ENCODE data around the gene TUBB4A. TPM values are rescaled to one million over a fixed set of nuclear protein-coding genes. Genes with fewer than 3 reads are reported as not detected.

Gene TUBB4A
- total and polyA plus RNA-seq, 10 of the 15 experiments (the other 5 are each of a cell fraction or from before 2014, with no cell fraction given), result 0.29 to 22.4 (median 3.8) TPM

GRCh38 chr19:6467384-6467783 lies 34.7 kb downstream of the TUBB4A start:
- no peaks in the 10 kb centered on the region; a peak in 2 of 4 replicates for H3K36me3 ChIP-seq (ENCODE audit: control insufficient read depth in 2 of 2, insufficient read depth in 2 of 2, low read length in 1 of 2)
- intact Hi-C loops (cut with micrococcal nuclease; ENCODE audit: unreplicated experiment), result no loop called here
- H3K9ac ChIP-seq (ENCODE audit: control insufficient read depth, insufficient read depth, low read length), result no peak overlapping the region
- TF ChIP-seq REST (IDR thresholded peaks at IDR 0.05; ENCODE audit: low read depth, low read length), result no peak
- TF ChIP-seq SREBF2 (IDR thresholded peaks at IDR 0.05; ENCODE audit: low read length), result no peak
- 0 out of 2 replicates have a peak, but pooled peaks have one; percentile 9 for TF ChIP-seq IKZF1 (conservative IDR thresholded peaks at IDR 0.05)
- peak; percentile 17; the same call in 1 of the 2 replicates for TF ChIP-seq RELB (IDR thresholded peaks at IDR 0.05; ENCODE audit: low read depth)
- no peak for TF ChIP-seq TBL1XR1 (IDR thresholded peaks at IDR 0.05; ENCODE audit: low read depth, low read length)
- ChIA-PET SMC1A (ENCODE audit: uncharacterized antibody, unreplicated experiment) (no interaction called here), CTCF (interaction anchor here (0.6 to 1.4 kb wide), 2 partner anchors 14 to 119 kb away, joined by 4 to 5 read pairs; partner anchors contain the start of gene DENND1C), POLR2A (interaction anchor here (1.0 to 1.1 kb wide), 3 partner anchors 11 to 14 kb away, joined by 3 to 7 read pairs (median 4); partner anchors contain the start of gene DENND1C), RAD21 (ENCODE audit: unreplicated experiment) (interaction anchor here (1.7 kb wide), 1 partner anchor 14 kb away, joined by 8 read pairs; the partner anchor contains the start of gene DENND1C)
- H3K4me2 ChIP-seq (ENCODE audit: control insufficient read depth, insufficient read depth), result no peak overlapping the region
- H3K27ac ChIP-seq (ENCODE audit: control insufficient read depth, insufficient read depth), result no peak overlapping the region
- no peaks in the 10 kb centered on the region for H3K79me2 ChIP-seq (ENCODE audit: control insufficient read depth, insufficient read depth, low read length)
- BruUV-seq (replicated peaks), result TSS peak; percentile 95
- no peaks in the 10 kb centered on the region for H4K20me1 ChIP-seq (ENCODE audit: control insufficient read depth, insufficient read depth)
- in situ Hi-C loops (cut with MboI), result no loop called here
- H2AFZ ChIP-seq (ENCODE audit: control insufficient read depth, low read depth, low read length), result no peak overlapping the region
- DNase-seq (ENCODE audit: low read depth, low spot score) (no peak), ATAC-seq (peak; percentile 57), FAIRE-seq (no peak)
- no peak overlapping the region for H3K4me3 ChIP-seq
- no peaks in the 10 kb centered on the region for H3K9me3 ChIP-seq (replicated peaks; ENCODE audit: control insufficient read depth, insufficient read depth, low read length)
- H3K4me1 ChIP-seq (ENCODE audit: control insufficient read depth, insufficient read depth, low read length), result no peaks in the 10 kb centered on the region
- 42% methylated on average over 8 of the region's 8 CpGs for WGBS (ENCODE audit: insufficient coverage, insufficient replicate concordance, low lambda C conversion rate, missing lambda C conversion rate)
- no peaks in the 10 kb centered on the region for H3K27me3 ChIP-seq (replicated peaks in 1 of 2; ENCODE audit: control insufficient read depth in 2 of 2, insufficient read depth in 2 of 2, low read length in 1 of 2)

Data from GM12878 (cell line).